ENCODE measurements around the gene SLC40A1.

GRCh38 chr2:189526241-189526640 lies 54.3 kb downstream of the SLC40A1 start:
- no peak for TF ChIP-seq POLR2A (IDR thresholded peaks at IDR 0.05; ENCODE audit: low read depth, low read length)
- no peak for TF ChIP-seq POLR2AphosphoS5 (IDR thresholded peaks at IDR 0.05; ENCODE audit: low read depth, low read length)
